GM21360 (cell line): ENCODE measurements around the gene UVRAG.

Source experiments
- ATAC-seq: cut with Tn5 transposase; IDR thresholded peaks from one replicate; pipeline ENCODE4 v1.9.1; 2021; ENCODE audit warnings: mild to moderate bottlenecking, moderate library complexity; ENCODE audit not compliant: unreplicated experiment

UVRAG gene

DNA sequence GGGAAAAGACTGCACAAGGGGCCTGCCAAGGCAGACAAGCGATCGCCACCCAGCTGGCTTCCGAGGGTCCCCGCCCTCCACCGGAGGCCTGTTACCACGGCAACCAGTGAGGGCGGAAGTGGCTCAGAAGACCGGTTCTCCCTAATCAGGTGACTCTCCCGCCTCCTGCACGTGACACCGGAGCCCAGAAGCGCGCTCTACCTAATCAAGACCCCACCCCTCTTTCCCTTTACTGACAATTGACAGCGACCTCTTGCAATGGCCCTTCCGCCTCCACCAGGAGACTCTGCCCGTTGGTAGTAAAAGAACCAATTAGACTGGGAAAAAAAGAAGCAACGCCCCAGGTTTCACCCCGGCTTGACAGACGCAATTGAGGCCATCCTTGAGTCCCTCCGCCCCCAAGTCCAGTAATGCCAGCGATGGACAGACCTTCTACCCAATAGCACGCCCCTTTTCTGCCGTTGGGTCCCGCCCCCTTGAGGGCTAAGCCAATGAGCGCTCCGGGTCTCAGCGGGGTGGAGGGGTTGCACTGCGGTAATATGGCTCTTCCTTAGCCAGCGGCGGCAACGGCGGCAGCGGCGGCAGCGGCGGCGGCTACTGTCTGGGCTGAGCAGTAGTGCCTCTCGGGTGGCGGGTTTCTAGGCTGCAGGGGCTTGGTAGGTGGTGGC, at the start of gene UVRAG:
UVRAG (plus strand) TSS at position 534 of the 668 bp plus-strand sequence. CDS start 198 bp downstream, outside the sequence.
- peak; percentile 63 for ATAC-seq

DNA sequence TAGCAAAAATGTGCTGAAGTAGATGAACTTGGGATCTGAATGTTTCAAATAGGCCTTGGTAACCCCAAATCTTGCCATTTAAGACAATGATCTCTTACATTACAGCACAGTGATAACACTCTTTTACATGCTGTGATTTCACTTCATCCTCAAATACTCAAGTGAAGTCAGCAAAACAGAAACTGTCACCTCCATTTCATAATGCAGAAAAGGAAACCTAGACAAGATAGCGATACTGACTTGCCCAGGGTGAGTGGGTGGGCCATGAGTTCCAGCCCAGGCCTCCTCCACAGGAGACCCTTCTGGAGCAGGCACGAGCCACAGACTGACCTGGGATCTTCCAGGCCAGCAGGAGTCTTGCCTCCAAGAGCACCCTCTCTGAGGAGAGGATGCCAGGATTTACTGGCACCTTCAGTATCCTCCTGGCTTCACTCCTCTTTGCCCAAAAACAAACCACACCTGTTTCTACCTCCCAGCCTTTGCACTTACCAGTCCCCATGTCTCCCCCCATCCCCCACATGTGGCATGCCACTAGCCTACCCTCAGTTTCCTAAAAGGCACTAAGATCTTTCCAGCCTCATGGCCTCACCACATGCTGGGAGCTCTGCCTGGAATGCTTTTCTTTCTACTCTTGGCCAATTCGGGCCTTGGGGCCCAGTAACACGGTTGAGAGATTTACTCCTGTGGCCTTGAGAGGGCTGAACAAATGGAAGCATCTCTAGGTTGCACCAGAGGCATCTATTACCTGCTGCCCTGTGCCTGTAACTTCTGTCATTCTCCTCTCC, 48.4 kb upstream of the UVRAG start:
- ATAC-seq = no peak

DNA sequence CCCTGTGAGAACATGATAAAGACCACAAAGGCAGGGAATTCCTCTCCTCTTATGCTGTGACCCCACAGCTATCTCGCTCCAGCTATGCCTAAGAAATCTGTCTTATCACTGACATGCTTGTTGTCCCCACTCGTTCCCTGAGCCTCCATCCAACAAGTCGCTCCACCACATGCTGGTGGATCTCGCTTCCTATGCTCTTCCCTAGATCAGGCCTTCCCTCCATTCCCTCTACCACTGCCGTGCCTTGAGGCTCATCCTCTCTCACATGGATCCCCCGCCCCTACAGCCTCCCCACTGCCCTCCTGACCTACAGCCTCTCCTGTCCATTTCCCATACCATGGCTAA, 47.8 kb upstream of the UVRAG start:
- no peak for ATAC-seq

DNA sequence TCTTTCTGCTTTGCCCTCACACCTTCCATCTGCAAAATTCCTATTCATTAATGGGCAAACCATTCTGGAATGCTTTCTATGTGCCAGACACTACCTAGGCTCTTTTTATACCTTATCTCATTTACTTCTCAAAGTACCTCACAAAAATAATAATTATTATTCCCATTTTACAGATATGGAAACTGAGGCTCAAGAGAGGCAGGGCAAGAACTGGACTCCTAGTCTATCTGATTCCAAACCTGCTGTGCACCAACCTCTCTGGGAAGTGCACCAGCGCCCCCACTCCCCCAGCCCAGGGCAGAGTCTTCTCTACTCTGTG, 47.3 kb upstream of the UVRAG start:
- ATAC-seq = no peak

DNA sequence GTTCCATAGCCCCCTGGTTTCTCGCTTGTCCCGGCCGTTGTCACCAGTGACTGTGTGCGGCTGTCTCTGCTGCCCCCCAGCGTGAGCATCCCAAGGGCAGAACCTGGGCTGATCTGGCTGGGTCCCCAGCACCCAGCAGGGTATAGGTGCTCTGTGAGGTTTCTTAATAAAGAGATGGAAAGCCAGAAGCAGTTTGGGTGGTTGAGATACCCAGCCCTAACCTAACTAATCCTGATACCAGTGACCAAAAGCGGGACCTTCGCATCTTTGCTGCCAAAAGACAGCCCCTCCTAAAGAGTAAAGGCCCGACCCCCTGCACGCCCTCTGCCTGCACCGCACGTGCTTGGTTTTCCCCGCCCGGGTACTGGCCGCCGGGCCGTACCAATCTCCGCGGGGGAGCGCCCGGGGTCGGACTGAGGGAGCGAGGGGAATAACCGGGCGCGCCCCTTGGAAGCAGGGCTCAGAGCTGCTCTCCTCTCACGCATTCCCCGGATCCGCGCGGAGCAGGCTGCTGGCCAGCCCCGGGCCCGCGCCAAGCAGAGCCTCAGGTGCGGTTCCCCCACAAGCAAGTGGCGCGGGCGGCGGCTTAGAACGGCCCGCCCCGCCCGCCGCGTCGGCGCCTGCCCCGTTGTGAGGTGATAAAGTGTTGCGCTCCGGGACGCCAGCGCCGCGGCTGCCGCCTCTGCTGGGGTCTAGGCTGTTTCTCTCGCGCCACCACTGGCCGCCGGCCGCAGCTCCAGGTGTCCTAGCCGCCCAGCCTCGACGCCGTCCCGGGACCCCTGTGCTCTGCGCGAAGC, 46.7 kb upstream of the UVRAG start, which contains the start of gene DGAT2:
DGAT2 (plus strand) TSS at position 667 of the 797 bp plus-strand sequence. CDS start 214 bp downstream, outside the sequence.
- ATAC-seq = peak; percentile 51

DNA sequence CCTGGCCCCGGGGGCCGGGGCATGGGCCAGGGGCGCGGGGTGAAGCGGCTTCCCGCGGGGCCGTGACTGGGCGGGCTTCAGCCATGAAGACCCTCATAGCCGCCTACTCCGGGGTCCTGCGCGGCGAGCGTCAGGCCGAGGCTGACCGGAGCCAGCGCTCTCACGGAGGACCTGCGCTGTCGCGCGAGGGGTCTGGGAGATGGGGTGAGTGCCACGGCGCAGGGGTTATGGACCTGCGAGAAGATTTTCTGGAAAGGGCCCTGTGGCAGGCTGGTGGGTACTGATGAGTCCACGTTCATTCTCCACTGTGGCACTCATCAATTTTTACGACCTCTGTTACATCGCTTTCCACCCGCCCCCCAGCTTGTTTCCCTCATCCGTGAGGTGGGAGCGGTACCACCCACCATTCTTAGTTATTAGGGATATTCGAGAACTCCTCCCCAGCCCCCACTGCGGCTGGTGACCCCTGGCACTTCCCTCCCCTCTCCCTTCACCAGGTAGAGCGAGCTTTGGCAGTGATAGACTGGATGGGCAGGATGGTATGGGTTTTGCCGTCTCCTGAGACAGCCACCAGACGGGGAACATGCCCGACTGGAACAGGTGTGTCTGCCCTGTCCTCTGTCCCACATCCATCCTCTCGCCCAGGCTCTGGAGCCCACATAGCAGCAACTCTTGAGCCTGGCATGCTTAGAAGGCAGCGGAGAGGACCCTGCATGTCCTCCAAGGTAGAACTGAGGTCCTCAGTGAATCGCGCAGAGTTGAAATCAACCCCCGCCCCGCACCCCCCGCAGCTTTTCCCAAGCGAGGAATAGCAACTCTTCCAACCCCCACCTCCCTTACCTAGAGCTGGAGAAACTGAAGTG, 45.9 kb upstream of the UVRAG start:
- no peak for ATAC-seq

DNA sequence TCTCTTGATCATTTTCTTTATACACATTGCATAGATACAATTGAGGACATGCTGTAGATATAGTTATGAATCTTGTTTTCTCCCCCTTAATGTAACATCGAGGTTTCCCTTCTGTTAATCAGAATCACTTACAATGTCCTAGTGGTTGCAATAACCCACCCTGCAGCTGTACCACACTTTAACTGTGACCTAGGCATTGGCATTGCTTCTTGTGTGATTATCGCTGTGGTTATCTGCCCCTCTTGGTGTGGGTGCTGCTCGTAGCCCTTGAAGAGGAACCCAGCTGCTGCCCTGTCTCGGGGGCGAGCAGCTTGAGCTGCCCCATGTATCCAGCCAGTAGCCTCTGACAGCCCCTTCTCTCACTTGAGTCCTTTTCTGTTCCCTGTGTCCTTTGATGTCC, 44.9 kb upstream of the UVRAG start:
- ATAC-seq = no peak

DNA sequence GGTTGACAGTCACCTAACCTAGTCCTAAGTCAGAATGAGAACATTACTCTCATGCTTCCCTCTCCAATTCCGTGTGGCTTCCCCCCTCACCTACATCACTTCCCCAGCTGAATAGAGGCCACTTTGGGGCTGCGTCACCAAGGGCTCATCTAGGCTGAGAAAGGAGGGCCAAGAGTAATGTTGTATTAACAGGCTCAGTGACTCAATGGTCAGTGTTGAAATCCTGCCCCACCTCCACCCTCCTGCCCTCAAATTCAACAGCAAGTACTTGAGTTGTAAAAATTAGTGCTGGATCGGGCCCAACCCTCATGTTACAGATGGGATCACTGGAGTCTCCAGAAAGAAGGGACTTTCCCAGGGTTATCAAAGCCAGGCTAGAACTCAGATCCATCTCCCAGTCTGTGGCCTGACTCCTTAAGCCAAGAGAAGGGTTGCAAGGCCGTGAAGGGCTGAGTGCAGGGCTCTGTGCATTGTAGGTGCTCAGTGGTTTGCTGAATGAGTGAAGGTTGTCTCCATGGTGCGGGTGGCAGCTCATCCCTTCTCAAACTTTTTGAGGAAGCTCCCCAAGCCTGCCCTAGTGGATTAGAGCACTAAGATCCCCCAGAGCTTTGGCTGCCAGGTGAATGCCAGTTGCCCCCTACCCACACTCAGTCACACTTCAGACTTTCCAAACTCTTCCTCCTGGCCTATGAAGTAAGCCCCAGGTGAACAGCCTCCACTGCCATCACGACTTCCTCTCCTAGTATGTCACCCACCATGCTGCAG, 43.2 kb upstream of the UVRAG start:
- ATAC-seq = no peak

DNA sequence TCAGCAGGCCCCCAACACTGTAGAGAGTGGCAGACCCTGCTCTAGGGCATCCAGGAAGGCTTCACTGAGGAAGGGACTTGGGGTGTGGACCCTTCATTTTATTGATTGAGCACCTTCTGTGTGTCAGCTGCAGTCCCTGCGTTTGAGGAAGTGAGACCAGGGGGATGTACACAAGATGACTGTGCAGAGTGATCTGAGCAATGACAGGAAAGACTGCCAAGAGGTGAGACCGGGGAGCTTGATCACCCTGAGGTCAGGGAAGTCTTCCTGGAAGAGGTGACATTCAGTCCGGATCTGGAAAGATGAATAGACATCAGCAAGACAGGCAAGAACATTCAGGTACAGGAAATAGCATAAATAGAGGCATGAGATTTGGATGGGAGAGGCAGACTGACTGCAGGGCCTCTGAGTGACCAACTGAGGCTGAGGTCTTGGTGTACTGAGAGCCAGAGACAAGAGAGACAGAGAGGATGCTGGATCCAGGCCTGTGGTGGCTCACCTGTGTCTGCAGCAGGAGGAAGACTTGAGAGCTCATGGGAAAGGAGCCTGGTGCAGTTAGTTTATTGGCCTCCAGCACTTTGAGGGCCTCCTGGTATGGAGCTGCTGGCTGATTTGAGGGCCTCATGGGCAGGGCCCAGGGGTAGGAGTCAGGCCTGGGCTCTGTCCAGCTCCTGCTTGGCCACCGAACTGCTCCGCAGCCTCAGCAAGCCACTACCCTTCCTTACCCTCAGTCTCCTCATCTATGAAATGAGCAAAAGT, 41.2 kb upstream of the UVRAG start:
- ATAC-seq = peak; percentile 80

DNA sequence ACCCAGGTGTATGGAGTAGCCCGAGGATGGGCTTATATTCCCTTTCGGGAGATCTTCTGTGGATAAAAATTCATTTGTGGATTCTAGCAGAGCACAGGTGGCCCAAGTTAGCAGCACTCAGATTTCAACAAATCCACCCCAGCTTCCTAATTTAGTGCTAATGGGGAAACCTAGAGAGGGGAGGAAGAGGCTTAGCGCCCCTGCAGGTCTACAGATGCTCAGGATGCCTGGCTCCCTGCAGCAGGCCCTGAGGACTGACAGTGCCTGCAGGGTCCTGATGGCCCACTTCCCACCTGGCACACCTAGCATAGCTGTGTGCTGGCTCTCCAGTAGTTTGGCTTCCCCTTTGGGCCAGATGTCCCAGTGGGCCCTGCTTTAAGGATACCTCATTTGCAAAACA, 40.0 kb upstream of the UVRAG start:
- ATAC-seq = no peak

DNA sequence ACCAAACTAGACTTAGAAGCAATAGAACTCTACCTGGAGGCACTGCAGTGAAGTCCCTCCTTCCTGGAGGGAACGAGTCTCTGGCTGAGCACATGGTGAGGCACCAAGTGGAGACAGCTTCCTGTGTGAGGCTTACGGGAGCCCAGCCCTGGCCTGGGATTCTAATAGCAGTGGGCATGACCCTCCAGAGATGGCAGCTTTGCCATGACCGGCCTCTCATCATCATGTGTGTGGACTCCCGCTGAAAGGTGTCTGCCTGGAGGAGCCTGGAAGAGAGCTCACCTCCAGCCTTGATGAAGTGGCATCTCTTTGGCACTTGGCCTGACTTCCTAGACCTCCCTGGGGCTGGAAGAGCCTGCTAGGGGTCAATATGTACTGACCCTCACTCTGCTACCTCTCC, 38.5 kb upstream of the UVRAG start:
- no peak for ATAC-seq

DNA sequence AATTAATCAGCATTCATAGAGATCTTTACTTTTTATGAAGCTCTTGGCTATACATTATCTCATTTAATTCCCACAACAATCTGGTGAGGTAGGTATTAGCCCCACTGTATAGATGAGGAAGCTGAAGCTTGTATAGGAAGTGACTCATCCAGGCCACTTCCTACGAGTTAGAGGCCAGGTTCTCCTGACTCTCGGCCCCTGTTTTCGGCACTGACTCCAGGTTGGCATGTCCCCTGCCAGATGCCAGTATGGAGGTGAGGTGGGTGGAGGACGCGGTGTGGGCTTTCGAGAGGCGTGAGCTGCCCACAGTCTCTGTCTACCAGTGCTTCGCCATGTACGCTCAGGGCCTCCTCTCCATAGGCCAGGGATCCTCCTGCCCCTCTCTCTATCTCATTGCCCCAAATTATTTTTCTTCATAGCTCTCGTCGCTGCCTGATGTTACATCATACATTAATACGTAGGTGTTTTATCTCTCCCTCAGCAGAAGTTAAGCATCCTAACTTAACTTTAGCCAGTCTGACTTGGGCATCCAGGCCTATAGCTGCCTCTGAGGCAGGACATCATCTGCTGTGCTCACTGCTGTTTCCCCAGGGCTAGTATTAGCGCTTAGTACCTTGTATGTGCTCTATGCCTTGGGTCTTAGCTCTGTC, 37.4 kb upstream of the UVRAG start:
- ATAC-seq = no peak

DNA sequence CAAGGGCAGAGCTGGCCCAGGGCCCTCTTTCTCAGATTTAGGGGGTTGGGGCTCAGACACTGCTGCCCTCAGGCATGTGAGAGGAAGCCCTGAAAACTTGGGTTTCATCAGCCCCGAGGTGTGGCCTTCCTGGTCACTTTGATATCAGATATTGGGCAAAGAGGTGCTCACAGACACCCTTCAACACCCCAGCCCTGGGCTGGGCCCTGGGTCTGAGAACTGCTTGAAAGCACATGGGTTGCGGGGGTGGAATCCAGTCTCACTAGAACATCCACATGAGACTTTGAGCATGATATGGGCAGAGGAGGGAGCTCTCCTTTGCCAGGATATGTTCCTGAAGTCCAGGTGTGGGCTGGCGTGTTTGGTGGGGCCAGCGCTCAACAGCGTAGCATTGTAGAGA, 36.0 kb upstream of the UVRAG start:
- no peak for ATAC-seq

DNA sequence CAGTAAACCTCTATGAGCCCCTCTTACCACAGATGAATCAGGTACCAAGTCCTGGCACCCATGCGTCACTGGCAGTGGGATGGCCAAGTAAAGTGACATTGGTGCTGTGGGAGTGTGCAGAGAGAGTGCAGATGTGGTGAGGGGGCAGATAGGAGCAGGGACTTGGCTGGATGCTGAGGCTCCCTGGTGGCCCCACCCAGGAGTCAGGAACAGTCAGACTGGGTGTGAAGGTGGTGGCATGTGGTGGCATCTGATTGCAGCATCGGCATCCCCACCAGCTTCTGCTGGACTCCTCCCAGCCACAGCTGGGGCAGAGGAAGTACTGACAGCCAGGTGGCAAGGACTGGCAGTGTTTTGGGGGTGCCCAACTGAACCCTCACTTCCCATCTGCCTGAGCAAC, 35.0 kb upstream of the UVRAG start:
- no peak for ATAC-seq

DNA sequence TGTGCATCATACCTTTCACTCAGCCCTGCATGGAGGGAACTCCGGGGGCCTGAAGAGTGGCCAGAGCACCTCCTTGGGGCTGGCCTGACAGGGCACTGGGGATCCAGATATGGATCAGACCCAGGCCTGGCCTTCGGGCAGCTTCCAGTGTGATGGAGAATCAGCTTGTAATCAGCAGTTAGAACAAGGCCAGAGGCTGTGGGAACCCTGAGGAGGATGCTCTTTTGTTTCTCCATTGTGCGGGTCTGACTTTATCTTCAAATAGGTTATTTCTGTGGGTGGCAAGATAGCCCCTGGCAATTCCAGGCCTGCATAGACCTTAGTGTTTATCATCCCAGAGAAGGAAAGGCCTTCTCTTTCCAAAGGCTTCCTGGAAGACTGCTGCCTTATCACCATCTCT, 34.1 kb upstream of the UVRAG start:
- ATAC-seq = no peak

DNA sequence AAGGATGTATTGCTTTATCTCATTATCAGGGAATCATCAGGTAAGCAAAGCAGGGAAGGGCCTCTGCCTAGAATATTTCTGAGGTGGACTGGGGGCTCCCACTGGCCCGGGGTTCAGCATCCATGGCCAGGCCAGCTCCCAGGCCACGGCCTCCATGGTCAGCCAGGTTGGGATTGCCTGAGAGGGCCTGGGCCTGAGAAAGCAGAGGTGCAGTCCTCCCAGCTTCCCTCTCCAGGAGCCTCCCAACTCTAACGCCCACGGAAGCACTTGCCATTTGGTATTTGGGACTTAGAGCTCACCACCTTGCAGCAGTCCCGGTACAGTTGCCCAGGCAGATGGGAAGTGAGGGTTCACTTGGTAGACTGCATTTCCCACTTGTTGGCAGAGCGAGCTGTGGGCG, 33.7 kb upstream of the UVRAG start:
- ATAC-seq = no peak

DNA sequence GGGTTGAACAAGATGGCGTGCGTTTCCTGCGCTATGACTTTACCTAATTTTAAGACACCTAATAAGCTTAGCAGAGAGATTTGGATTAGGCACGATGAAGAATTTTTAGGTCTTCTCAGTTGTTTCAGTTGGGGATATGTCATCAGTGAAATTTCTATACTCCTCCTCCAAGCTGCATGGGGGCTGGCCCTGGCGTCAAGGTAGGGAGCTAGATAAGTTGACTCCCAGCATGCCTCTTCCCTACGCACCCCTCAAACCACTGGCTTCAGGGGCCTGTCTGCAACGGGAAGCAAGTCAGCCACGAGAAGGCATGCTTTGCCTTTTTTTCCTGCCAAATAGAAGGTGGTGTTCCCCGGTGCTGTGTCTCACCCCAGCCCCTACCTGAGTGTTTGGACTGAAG, 33.2 kb upstream of the UVRAG start:
- ATAC-seq = no peak

DNA sequence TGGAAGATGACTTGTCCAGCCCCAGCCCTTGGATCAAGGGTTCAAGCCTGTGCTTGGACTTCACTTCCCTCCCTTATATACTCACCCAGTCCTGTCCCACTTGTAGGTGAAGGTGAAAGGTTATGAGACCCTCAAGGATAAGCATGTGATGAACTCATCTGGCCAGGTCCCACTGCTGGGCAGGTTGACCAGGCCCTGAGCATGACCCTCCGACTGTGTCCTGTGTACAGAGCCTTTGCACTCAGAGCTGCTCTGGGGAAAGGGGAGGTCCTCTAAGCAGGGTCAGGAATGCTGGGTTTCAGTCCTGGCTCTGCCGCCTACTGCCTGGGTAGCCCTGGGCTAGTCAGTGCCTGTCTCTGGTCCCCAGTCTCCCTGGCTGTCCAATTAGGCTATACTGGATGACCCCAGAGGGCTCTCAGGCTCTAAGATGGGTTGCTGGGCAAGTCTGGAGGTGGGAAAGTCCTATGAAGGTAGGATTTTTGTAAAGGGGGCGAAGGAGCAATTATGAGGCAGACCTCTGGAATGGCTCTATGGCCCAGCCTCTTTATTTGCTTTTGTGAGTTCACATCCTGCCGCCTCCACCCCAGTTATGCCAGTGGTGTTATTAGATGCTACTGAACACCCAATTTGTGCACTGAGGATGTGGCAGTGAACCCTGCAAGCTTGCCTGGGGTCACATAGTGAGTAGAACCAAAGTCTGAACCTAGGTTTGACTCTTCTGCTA, 32.3 kb upstream of the UVRAG start:
- ATAC-seq = no peak
